HG03558 (cell line): Measurements from ENCODE around the gene GAPDH.
"Not testable (repeated sequence)": the region's sequence is repeated elsewhere in the genome, so short reads cannot be mapped to it uniquely, and the experiment has no call there.

ENCODE experiments used
- ATAC-seq: cut with Tn5 transposase; IDR thresholded peaks from one replicate; pipeline ENCODE4 v1.9.1; 2021; ENCODE audit warnings: moderate number of reproducible peaks; ENCODE audit not compliant: unreplicated experiment; ENCODE audit errors: extremely low read depth

Gene GAPDH

GRCh38 chr12:6541371-6542165 lies 7.3 kb downstream of the GAPDH start:
- no peak for ATAC-seq

- no peak for ATAC-seq
Measured at GRCh38 chr12:6542209-6543009, 8.1 kb downstream of the GAPDH start.

GRCh38 chr12:6546016-6546415 lies 11.7 kb downstream of the GAPDH start:
- no peak for ATAC-seq

- no peak for ATAC-seq
Measured at GRCh38 chr12:6547566-6547965, 13.2 kb downstream of the GAPDH start.

GRCh38 chr12:6547987-6548386 lies 13.7 kb downstream of the GAPDH start:
- ATAC-seq: no peak

GRCh38 chr12:6548556-6548955 lies 14.2 kb downstream of the GAPDH start:
- ATAC-seq: no peak

GRCh38 chr12:6548966-6549683 lies 14.8 kb downstream of the GAPDH start:
- ATAC-seq: no peak

GRCh38 chr12:6549684-6550151 lies 15.4 kb downstream of the GAPDH start:
- no peak for ATAC-seq

GRCh38 chr12:6550294-6551062 lies 16.2 kb downstream of the GAPDH start:
- no peak for ATAC-seq

- ATAC-seq: no peak
Measured at GRCh38 chr12:6551063-6551461, 16.7 kb downstream of the GAPDH start.

- ATAC-seq: no peak
Measured at GRCh38 chr12:6551496-6552139, 17.3 kb downstream of the GAPDH start.

- no peak for ATAC-seq
Measured at GRCh38 chr12:6552140-6552551, 17.8 kb downstream of the GAPDH start.

GRCh38 chr12:6553051-6553868 lies 18.9 kb downstream of the GAPDH start:
- ATAC-seq: no peak

- ATAC-seq: no peak
Measured at GRCh38 chr12:6554168-6555017, 20.1 kb downstream of the GAPDH start.

- no peak for ATAC-seq
Measured at GRCh38 chr12:6555018-6555691, 20.8 kb downstream of the GAPDH start.

GRCh38 chr12:6556496-6556817 lies 22.1 kb downstream of the GAPDH start:
- ATAC-seq: not testable (repeated sequence)

GRCh38 chr12:6556857-6557256 lies 22.5 kb downstream of the GAPDH start:
- no peak for ATAC-seq
